ENCODE data around the gene NFKB2. TPM values are rescaled to one million over a fixed set of nuclear protein-coding genes. Genes with fewer than 3 reads are reported as not detected.

The NFKB2 gene
- total RNA-seq, 1 donor from 2014 or later: 39.9 TPM

DNA sequence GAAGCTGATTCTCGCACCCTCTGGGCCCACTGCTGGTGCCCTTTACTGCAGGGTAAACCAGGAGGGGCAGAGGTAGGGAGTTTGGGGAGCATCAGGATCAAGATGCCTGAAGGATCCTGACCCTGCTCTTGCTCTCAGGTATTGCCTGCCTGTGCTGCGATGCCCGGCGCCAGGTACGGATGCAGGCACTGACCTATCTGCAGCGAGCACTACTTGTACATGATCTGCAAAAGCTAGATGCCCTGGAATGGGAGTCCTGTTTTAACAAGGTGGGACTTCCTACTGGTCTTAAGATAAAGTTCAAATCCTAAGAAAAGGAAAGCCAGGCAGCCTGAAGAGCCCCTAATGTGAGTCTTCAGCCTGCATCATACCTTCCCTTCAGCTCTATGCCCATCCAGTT, 16.1 kb upstream of the NFKB2 start:
- Mint-ChIP-seq H3K36me3 (ENCODE audit: low read depth, unreplicated experiment) (peaks cover 22% of the 10 kb centered on the region), H3K9me3 (ENCODE audit: unreplicated experiment) (no peaks in the 10 kb centered on the region), H3K4me1 (ENCODE audit: low read depth, unreplicated experiment) (no peaks in the 10 kb centered on the region), H3K27me3 (ENCODE audit: low read depth, unreplicated experiment) (no peaks in the 10 kb centered on the region), H3K4me3 (ENCODE audit: unreplicated experiment) (no peak overlapping the region), H3K27ac (ENCODE audit: unreplicated experiment) (no peak overlapping the region)
- H3K4me1 ChIP-seq (ENCODE audit: insufficient read depth, low read length): no peaks in the 10 kb centered on the region
- H3K9me3 ChIP-seq (ENCODE audit: insufficient read depth, low read depth, low read length): no peaks in the 10 kb centered on the region
- TF ChIP-seq, protein P1, sequence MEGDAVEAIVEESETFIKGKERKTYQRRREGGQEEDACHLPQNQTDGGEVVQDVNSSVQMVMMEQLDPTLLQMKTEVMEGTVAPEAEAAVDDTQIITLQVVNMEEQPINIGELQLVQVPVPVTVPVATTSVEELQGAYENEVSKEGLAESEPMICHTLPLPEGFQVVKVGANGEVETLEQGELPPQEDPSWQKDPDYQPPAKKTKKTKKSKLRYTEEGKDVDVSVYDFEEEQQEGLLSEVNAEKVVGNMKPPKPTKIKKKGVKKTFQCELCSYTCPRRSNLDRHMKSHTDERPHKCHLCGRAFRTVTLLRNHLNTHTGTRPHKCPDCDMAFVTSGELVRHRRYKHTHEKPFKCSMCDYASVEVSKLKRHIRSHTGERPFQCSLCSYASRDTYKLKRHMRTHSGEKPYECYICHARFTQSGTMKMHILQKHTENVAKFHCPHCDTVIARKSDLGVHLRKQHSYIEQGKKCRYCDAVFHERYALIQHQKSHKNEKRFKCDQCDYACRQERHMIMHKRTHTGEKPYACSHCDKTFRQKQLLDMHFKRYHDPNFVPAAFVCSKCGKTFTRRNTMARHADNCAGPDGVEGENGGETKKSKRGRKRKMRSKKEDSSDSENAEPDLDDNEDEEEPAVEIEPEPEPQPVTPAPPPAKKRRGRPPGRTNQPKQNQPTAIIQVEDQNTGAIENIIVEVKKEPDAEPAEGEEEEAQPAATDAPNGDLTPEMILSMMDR (IDR thresholded peaks at IDR 0.05; ENCODE audit: insufficient read depth, low read depth, low read length): no peak
- no peak for TF ChIP-seq EZH2 (IDR thresholded peaks at IDR 0.05; ENCODE audit: insufficient read depth, low read length)
- DNase-seq (ENCODE audit: low read depth) (no peak), FAIRE-seq (no peak)
- H3K27me3 ChIP-seq (ENCODE audit: insufficient read depth, low read length): no peaks in the 10 kb centered on the region
- peaks cover 46% of the 10 kb centered on the region for H4K20me1 ChIP-seq (ENCODE audit: insufficient read depth, low read length)
- peaks cover 42% of the 10 kb centered on the region for H3K36me3 ChIP-seq (ENCODE audit: insufficient read depth, low read length)
- H3K4me2 ChIP-seq (ENCODE audit: low read length): no peak overlapping the region
- no peak overlapping the region for H3K9ac ChIP-seq (ENCODE audit: low read length)
- no peak overlapping the region for H3K4me3 ChIP-seq (ENCODE audit: insufficient read depth, low read depth, low read length)
- no peaks in the 10 kb centered on the region for H3K79me2 ChIP-seq (ENCODE audit: insufficient read depth, low read length)
- H2AFZ ChIP-seq (ENCODE audit: low read depth, low read length): no peak overlapping the region
- no peak overlapping the region for H3K27ac ChIP-seq (ENCODE audit: low read depth, low read length)

DNA sequence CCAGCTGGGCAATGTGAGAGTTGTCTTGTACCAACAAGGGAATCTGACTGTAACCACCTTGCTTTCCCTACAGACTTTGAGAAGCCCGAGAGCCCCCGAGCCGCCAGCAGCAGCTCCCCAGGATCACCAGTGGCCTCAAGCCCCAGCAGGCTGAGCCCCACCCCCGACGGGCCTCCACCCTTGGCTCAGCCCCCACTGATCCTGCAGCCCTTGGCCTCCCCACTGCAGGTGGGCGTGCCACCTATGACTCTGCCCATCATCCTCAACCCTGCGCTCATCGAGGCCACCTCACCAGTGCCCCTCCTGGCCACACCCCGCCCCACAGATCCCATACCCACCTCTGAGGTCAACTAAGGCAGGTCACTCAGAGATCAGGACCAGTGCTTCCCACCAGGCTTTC, 13.5 kb upstream of the NFKB2 start:
- H3K27ac ChIP-seq (ENCODE audit: low read depth, low read length): no peak overlapping the region
- peaks cover 25% of the 10 kb centered on the region for H3K36me3 ChIP-seq (ENCODE audit: insufficient read depth, low read length)
- peaks cover 30% of the 10 kb centered on the region for H4K20me1 ChIP-seq (ENCODE audit: insufficient read depth, low read length)
- no peak for DNase-seq (ENCODE audit: low read depth)
- no peaks in the 10 kb centered on the region for H3K27me3 Mint-ChIP-seq (ENCODE audit: low read depth, unreplicated experiment)
- H3K4me1 Mint-ChIP-seq (ENCODE audit: low read depth, unreplicated experiment): peaks cover 2% of the 10 kb centered on the region
- H3K4me2 ChIP-seq (ENCODE audit: low read length): no peak overlapping the region
- H3K4me3 ChIP-seq (ENCODE audit: insufficient read depth, low read depth, low read length): no peak overlapping the region
- H3K9ac ChIP-seq (ENCODE audit: low read length): no peak overlapping the region
- no peaks in the 10 kb centered on the region for H3K79me2 ChIP-seq (ENCODE audit: insufficient read depth, low read length)
- FAIRE-seq: no peak
- H3K36me3 Mint-ChIP-seq (ENCODE audit: low read depth, unreplicated experiment): peaks cover 20% of the 10 kb centered on the region
- H3K4me1 ChIP-seq (ENCODE audit: insufficient read depth, low read length): no peaks in the 10 kb centered on the region
- TF ChIP-seq, protein P1 (IDR thresholded peaks at IDR 0.05; ENCODE audit: insufficient read depth, low read depth, low read length): no peak
- no peak for TF ChIP-seq EZH2 (IDR thresholded peaks at IDR 0.05; ENCODE audit: insufficient read depth, low read length)
- no peaks in the 10 kb centered on the region for H3K9me3 Mint-ChIP-seq (ENCODE audit: unreplicated experiment)
- no peaks in the 10 kb centered on the region for H3K9me3 ChIP-seq (ENCODE audit: insufficient read depth, low read depth, low read length)
- H3K4me3 Mint-ChIP-seq (ENCODE audit: unreplicated experiment): no peak overlapping the region
- H2AFZ ChIP-seq (ENCODE audit: low read depth, low read length): no peak overlapping the region
- H3K27ac Mint-ChIP-seq (ENCODE audit: unreplicated experiment): peak overlapping the region; percentile 77
- no peaks in the 10 kb centered on the region for H3K27me3 ChIP-seq (ENCODE audit: insufficient read depth, low read length)

DNA sequence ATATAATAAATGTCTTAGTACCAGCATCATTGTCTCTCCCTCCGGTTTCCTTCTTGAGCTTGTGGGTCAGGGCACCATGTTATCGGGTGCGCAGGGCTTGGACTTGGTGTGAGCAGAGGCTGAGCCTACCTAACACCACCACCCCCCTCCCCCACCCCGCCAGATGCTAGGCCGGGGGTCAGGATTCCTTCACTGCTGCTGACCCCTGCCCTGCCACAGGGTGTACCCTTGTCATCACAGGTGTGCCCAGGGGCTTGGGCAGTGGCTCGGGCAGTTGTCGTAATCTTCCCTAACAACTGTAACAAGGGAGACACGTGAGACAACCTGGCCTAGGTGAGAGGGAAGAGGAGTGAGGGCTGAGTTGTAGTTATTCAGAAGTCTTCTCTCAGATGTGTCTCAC, 12.6 kb upstream of the NFKB2 start:
- H3K9me3 Mint-ChIP-seq (ENCODE audit: unreplicated experiment): no peaks in the 10 kb centered on the region
- H3K27ac Mint-ChIP-seq (ENCODE audit: unreplicated experiment): no peak overlapping the region
- Histone ChIP-seq H3K4me3 (ENCODE audit: insufficient read depth, low read depth, low read length) (no peak overlapping the region), H2AFZ (ENCODE audit: low read depth, low read length) (no peak overlapping the region), H3K27me3 (ENCODE audit: insufficient read depth, low read length) (no peaks in the 10 kb centered on the region), H3K36me3 (ENCODE audit: insufficient read depth, low read length) (peaks cover 22% of the 10 kb centered on the region), H3K9me3 (ENCODE audit: insufficient read depth, low read depth, low read length) (no peaks in the 10 kb centered on the region), H3K9ac (ENCODE audit: low read length) (no peak overlapping the region), H3K27ac (ENCODE audit: low read depth, low read length) (no peak overlapping the region), H3K79me2 (ENCODE audit: insufficient read depth, low read length) (no peaks in the 10 kb centered on the region), H3K4me2 (ENCODE audit: low read length) (no peak overlapping the region), H3K4me1 (ENCODE audit: insufficient read depth, low read length) (no peaks in the 10 kb centered on the region), H4K20me1 (ENCODE audit: insufficient read depth, low read length) (peaks cover 29% of the 10 kb centered on the region)
- DNase-seq (ENCODE audit: low read depth) (no peak), FAIRE-seq (no peak)
- H3K4me1 Mint-ChIP-seq (ENCODE audit: low read depth, unreplicated experiment): peaks cover 2% of the 10 kb centered on the region
- no peak for TF ChIP-seq EZH2 (IDR thresholded peaks at IDR 0.05; ENCODE audit: insufficient read depth, low read length)
- TF ChIP-seq, protein P1 (IDR thresholded peaks at IDR 0.05; ENCODE audit: insufficient read depth, low read depth, low read length): no peak
- H3K36me3 Mint-ChIP-seq (ENCODE audit: low read depth, unreplicated experiment): peaks cover 20% of the 10 kb centered on the region
- no peaks in the 10 kb centered on the region for H3K27me3 Mint-ChIP-seq (ENCODE audit: low read depth, unreplicated experiment)
- H3K4me3 Mint-ChIP-seq (ENCODE audit: unreplicated experiment): no peak overlapping the region

Measured in astrocyte (in vitro differentiated cells and primary cell).